Endodermal cell (in vitro differentiated cells): Measurements from ENCODE around the gene DAB1. TPM values are rescaled to one million over a fixed set of nuclear protein-coding genes. Genes with fewer than 3 reads are reported as not detected.

Experiments
- DNase-seq: peaks from one replicate; pipeline ENCODE4 v3.0.0-alpha.2; 2017
- H3K27ac ChIP-seq: 2 replicates; pipeline ENCODE4 v1.5.1; 2013; ENCODE audit warnings: mild to moderate bottlenecking, low read depth, low read length, moderate library complexity
- H3K27me3 ChIP-seq: 2 replicates; pipeline ENCODE4 v1.6.1; 2013; ENCODE audit warnings: mild to moderate bottlenecking, low read length, moderate library complexity; ENCODE audit not compliant: insufficient read depth, control insufficient read depth, poor library complexity, severe bottlenecking
- H3K36me3 ChIP-seq: 2 replicates; pipeline ENCODE4 v1.7.0; 2013; ENCODE audit warnings: mild to moderate bottlenecking, low read length, moderate library complexity; ENCODE audit not compliant: control insufficient read depth, insufficient read depth
- H3K4me1 ChIP-seq: one replicate; pipeline ENCODE4 v1.7.0; 2013; ENCODE audit warnings: low read length; ENCODE audit not compliant: control insufficient read depth, insufficient read depth
- H3K4me3 ChIP-seq: 2 replicates; pipeline ENCODE4 v1.5.1; 2013; ENCODE audit warnings: mild to moderate bottlenecking, low read length, moderate library complexity
- H3K9ac ChIP-seq: 2 replicates; pipeline ENCODE4 v1.6.1; 2013; ENCODE audit warnings: mild to moderate bottlenecking, low read length, moderate library complexity; ENCODE audit not compliant: poor library complexity, severe bottlenecking; ENCODE audit errors: extremely low read depth
- H3K9me3 ChIP-seq: 2 replicates; pipeline ENCODE4 v1.6.1; 2013; ENCODE audit warnings: mild to moderate bottlenecking, low read length, moderate library complexity; ENCODE audit not compliant: control insufficient read depth
- H3K27ac Mint-ChIP-seq: 2 replicates; pipeline ENCODE4 v1.8.0; 2020; ENCODE audit warnings: mixed read lengths
- H3K27me3 Mint-ChIP-seq: 2 replicates; pipeline ENCODE4 v1.8.0; 2021; ENCODE audit warnings: mild to moderate bottlenecking, mixed read lengths; ENCODE audit not compliant: insufficient read depth
- H3K36me3 Mint-ChIP-seq: 2 replicates; pipeline ENCODE4 v1.8.0; 2020; ENCODE audit warnings: low read depth, mixed read lengths
- H3K4me1 Mint-ChIP-seq: 2 replicates; pipeline ENCODE4 v1.8.0; 2020; ENCODE audit warnings: mixed read lengths
- H3K4me3 Mint-ChIP-seq: 2 replicates; pipeline ENCODE4 v1.8.0; 2020; ENCODE audit warnings: mild to moderate bottlenecking, moderate library complexity, mixed read lengths
- H3K9me3 Mint-ChIP-seq: 2 replicates; pipeline ENCODE4 v1.8.0; 2020; ENCODE audit warnings: mild to moderate bottlenecking, mixed read lengths
- WGBS, 2 experiments: methylation state at CpG; one replicate each; pipeline versions ENCODE4 v1.1.5 to v1.1.7; 2013; ENCODE audit warnings: missing lambda C conversion rate in 2 of 2, mixed read lengths in 1 of 2; ENCODE audit not compliant: insufficient coverage in 1 of 2, insufficient read length in 1 of 2; 5-methylcytosine and 5-hydroxymethylcytosine counted together
- total RNA-seq, 2 donors: library from RNA; stranded (reverse); fragmentation: NEBNext Ultra II Directional in 1 of 2; extraction: Animal tissue kit (Norgen Biotek cat#: 25700) in 1 of 2; gene quantifications; 2 replicates in 1 of 2; 3 replicates in 1 of 2; pipeline ENCODE4 v1.2.1, GENCODE V29; 2021
- TF ChIP-seq, protein P1 (sequence below): fragments of 200-600 bp; sonication (generic); conservative IDR thresholded peaks from 2 replicates; pipeline ENCODE4 v1.5.0; 2021; ENCODE audit warnings: antibody characterized with exemption, mild to moderate bottlenecking

The DAB1 gene
- total RNA-seq, 2 donors from 2014 or later: 32.0 to 36.2 TPM

GRCh38 chr1:57109247-57109646, 314.6 kb downstream of the DAB1 start:
- no peaks in the 10 kb centered on the region for H3K9me3 Mint-ChIP-seq
- H3K27me3 Mint-ChIP-seq: no peaks in the 10 kb centered on the region
- H3K4me1 Mint-ChIP-seq: peaks cover 38% of the 10 kb centered on the region

DNA sequence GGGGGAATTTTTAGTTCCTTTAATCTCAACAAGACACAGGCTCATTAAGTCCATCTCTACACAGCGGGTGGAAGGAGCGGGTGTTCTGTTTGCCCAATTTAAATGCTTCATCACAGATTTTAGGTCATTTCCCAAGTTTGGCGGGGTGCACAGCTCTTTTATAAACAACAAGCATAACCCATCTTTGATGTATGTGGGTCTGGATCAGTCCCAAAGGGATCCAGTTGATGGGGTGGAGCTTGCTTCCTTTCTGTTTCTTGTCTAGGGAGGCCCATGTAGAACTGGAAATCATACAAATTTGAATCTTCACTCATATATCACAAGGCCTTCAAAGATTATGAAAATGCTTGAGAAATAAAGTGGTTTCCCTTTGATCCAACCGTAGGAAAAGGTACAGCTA, 317.6 kb downstream of the DAB1 start:
- no peaks in the 10 kb centered on the region for H3K9me3 ChIP-seq
- H3K36me3 ChIP-seq: no peaks in the 10 kb centered on the region
- no peaks in the 10 kb centered on the region for H3K27me3 Mint-ChIP-seq
- DNase-seq: no peak
- H3K27ac Mint-ChIP-seq: no peak overlapping the region
- no peak overlapping the region for H3K27ac ChIP-seq
- H3K27me3 ChIP-seq: no peaks in the 10 kb centered on the region
- H3K9ac ChIP-seq: no peak overlapping the region
- H3K4me3 ChIP-seq: no peak overlapping the region
- no peak overlapping the region for H3K4me3 Mint-ChIP-seq
- peaks cover 24% of the 10 kb centered on the region for H3K4me1 ChIP-seq
- H3K4me1 Mint-ChIP-seq: peaks cover 59% of the 10 kb centered on the region
- TF ChIP-seq, protein P1, sequence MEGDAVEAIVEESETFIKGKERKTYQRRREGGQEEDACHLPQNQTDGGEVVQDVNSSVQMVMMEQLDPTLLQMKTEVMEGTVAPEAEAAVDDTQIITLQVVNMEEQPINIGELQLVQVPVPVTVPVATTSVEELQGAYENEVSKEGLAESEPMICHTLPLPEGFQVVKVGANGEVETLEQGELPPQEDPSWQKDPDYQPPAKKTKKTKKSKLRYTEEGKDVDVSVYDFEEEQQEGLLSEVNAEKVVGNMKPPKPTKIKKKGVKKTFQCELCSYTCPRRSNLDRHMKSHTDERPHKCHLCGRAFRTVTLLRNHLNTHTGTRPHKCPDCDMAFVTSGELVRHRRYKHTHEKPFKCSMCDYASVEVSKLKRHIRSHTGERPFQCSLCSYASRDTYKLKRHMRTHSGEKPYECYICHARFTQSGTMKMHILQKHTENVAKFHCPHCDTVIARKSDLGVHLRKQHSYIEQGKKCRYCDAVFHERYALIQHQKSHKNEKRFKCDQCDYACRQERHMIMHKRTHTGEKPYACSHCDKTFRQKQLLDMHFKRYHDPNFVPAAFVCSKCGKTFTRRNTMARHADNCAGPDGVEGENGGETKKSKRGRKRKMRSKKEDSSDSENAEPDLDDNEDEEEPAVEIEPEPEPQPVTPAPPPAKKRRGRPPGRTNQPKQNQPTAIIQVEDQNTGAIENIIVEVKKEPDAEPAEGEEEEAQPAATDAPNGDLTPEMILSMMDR: no peak
- no peaks in the 10 kb centered on the region for H3K9me3 Mint-ChIP-seq
- H3K36me3 Mint-ChIP-seq: no peaks in the 10 kb centered on the region
- WGBS, 2 experiments: 94 to 100% methylated on average over 2 to 4 of the region's 4 CpGs

More at GRCh38 chr1:57109247-57109646, 314.6 kb downstream of the DAB1 start:
- peaks cover 4% of the 10 kb centered on the region for H3K4me1 ChIP-seq
- H3K4me3 ChIP-seq: no peak overlapping the region
- H3K9ac ChIP-seq: no peak overlapping the region
- no peak for DNase-seq
- 80 to 94% methylated on average over 1 of the region's 1 CpG for WGBS, 2 experiments
- TF ChIP-seq, protein P1: no peak
- no peaks in the 10 kb centered on the region for H3K9me3 ChIP-seq
- Mint-ChIP-seq H3K36me3 (no peaks in the 10 kb centered on the region), H3K4me3 (no peak overlapping the region), H3K27ac (no peak overlapping the region)
- no peak overlapping the region for H3K27ac ChIP-seq
- no peaks in the 10 kb centered on the region for H3K36me3 ChIP-seq
- H3K27me3 ChIP-seq: no peaks in the 10 kb centered on the region

GRCh38 chr1:57102561-57103326, 321.1 kb downstream of the DAB1 start:
- no peaks in the 10 kb centered on the region for H3K9me3 ChIP-seq
- TF ChIP-seq, protein P1: no peak
- H3K36me3 Mint-ChIP-seq: no peaks in the 10 kb centered on the region
- H3K27ac Mint-ChIP-seq: peak overlapping the region; percentile 60
- WGBS, 2 experiments: 66 to 72% methylated on average over 6 to 7 of the region's 7 CpGs
- peaks cover 27% of the 10 kb centered on the region for H3K4me1 ChIP-seq
- peak overlapping the region; percentile 9 for H3K4me3 Mint-ChIP-seq
- no peaks in the 10 kb centered on the region for H3K36me3 ChIP-seq
- no peaks in the 10 kb centered on the region for H3K27me3 Mint-ChIP-seq
- no peak overlapping the region for H3K9ac ChIP-seq
- no peak for DNase-seq
- no peak overlapping the region for H3K27ac ChIP-seq
- no peak overlapping the region for H3K4me3 ChIP-seq
- no peaks in the 10 kb centered on the region for H3K9me3 Mint-ChIP-seq
- H3K4me1 Mint-ChIP-seq: peaks cover 63% of the 10 kb centered on the region
- H3K27me3 ChIP-seq: no peaks in the 10 kb centered on the region
